Panc1 (cell line): ENCODE results near the gene EXOC5. TPM values are rescaled to one million over a fixed set of nuclear protein-coding genes. Genes with fewer than 3 reads are reported as not detected.

ENCODE experiments used
- ATAC-seq: fragments of 200-7000 bp; cut with Tn5 transposase; 2 replicates; pipeline ENCODE4 v1.9.1; 2020; ENCODE audit warnings: mild to moderate bottlenecking, moderate library complexity
- BruUV-seq: library from RNA; stranded (reverse); fragments of 400-500 nt; replicated peaks from 2 replicates; lab custom pipeline; 2021; lab: Mats Ljungman, UMichigan
- CTCF ChIA-PET: fragments of 300-600 bp; sonication (Branson Sonifier 250); formaldehyde crosslinking; loops from one replicate; lab custom pipeline; 2022; ENCODE audit warnings: antibody characterized with exemption; lab: Charles Lee
- POLR2A ChIA-PET: fragments of 300-600 bp; sonication (Branson Sonifier 250); formaldehyde crosslinking; loops from one replicate; lab custom pipeline; 2022; ENCODE audit warnings: antibody characterized with exemption; lab: Charles Lee
- DNase-seq: peaks from one replicate; pipeline ENCODE4 v3.0.0-alpha.2; 2010; ENCODE audit warnings: low read depth, low spot score
- H3K27ac ChIP-seq: 2 replicates; pipeline ENCODE4 v1.5.1; 2011; ENCODE audit warnings: mild to moderate bottlenecking, low read length, inconsistent platforms
- H3K27me3 ChIP-seq: fragments of 200-500 bp; sonication (Bioruptor generic); 2 replicates; pipeline ENCODE4 v1.6.0; 2014; ENCODE audit warnings: low read length, inconsistent platforms; ENCODE audit not compliant: control insufficient read depth, insufficient read depth
- H3K36me3 ChIP-seq: fragments of 200-500 bp; sonication (Bioruptor generic); 2 replicates; pipeline ENCODE4 v1.5.1; 2014; ENCODE audit warnings: inconsistent platforms, mild to moderate bottlenecking, low read length, moderate library complexity; ENCODE audit not compliant: control insufficient read depth, insufficient read depth
- H3K4me1 ChIP-seq: 2 replicates; pipeline ENCODE4 v1.5.1; 2011; ENCODE audit warnings: inconsistent platforms, mild to moderate bottlenecking, low read length, moderate library complexity; ENCODE audit not compliant: control insufficient read depth, insufficient read depth
- H3K4me3 ChIP-seq, 2 experiments: 2 replicates each; pipeline ENCODE4 v1.5.1; 2011 to 2012; ENCODE audit warnings: low read depth in 2 of 2, low read length in 2 of 2, mild to moderate bottlenecking in 2 of 2, inconsistent platforms in 1 of 2, moderate library complexity in 1 of 2
- H3K9me3 ChIP-seq: fragments of 200-500 bp; sonication (Bioruptor generic); 2 replicates; pipeline ENCODE4 v1.5.1; 2014; ENCODE audit warnings: low read depth, mild to moderate bottlenecking, inconsistent platforms, low read length, moderate library complexity; ENCODE audit not compliant: control insufficient read depth, insufficient read depth
- POLR2AphosphoS5 ChIP-seq: IDR thresholded peaks from 2 replicates; pipeline ENCODE4 v1.6.1; 2012; ENCODE audit warnings: mild to moderate bottlenecking, low read depth, low read length, moderate library complexity
- SIN3A ChIP-seq: IDR thresholded peaks from 2 replicates; pipeline ENCODE4 v1.6.1; 2012; ENCODE audit warnings: low read depth, mild to moderate bottlenecking, low read length, moderate library complexity, borderline replicate concordance; ENCODE audit not compliant: insufficient read depth
- TCF7L2 ChIP-seq: IDR thresholded peaks from 2 replicates; pipeline ENCODE4 v1.6.1; 2011; ENCODE audit warnings: mild to moderate bottlenecking, low read depth, low read length, inconsistent platforms
- in situ Hi-C: cut with HindIII; loops from 2 replicates; pipeline ENCODE4 v1.10.0; 2016; ENCODE audit warnings: low sequenced_read_pairs, low pct_unique_long_range_greater_than_20kb
- intact Hi-C: fragments of 100-400 bp; cut with micrococcal nuclease; formaldehyde crosslinking; loops from one replicate; pipeline ENCODE4 v1.10.0; 2022; ENCODE audit not compliant: unreplicated experiment
- total RNA-seq: library from RNA; stranded (reverse); gene quantifications from one replicate; pipeline ENCODE4 v1.2.1, GENCODE V29; 2021; ENCODE audit not compliant: unreplicated experiment
- TF ChIP-seq, protein P1 (sequence below): fragments of 450-650 bp; IDR thresholded peaks from 2 replicates; pipeline ENCODE4 v1.5.1; 2017; ENCODE audit warnings: mild to moderate bottlenecking
- TF ChIP-seq, protein P2 (sequence below), 2 experiments: IDR thresholded peaks; 2 replicates each; pipeline ENCODE4 v1.6.1; 2011 to 2012; ENCODE audit warnings: low read depth in 2 of 2, control low read depth in 1 of 2, low read length in 1 of 2, mild to moderate bottlenecking in 1 of 2, moderate library complexity in 1 of 2; ENCODE audit not compliant: insufficient read depth in 1 of 2

EXOC5 gene
- total RNA-seq, 1 experiment from 2014 or later: 57.6 TPM

DNA sequence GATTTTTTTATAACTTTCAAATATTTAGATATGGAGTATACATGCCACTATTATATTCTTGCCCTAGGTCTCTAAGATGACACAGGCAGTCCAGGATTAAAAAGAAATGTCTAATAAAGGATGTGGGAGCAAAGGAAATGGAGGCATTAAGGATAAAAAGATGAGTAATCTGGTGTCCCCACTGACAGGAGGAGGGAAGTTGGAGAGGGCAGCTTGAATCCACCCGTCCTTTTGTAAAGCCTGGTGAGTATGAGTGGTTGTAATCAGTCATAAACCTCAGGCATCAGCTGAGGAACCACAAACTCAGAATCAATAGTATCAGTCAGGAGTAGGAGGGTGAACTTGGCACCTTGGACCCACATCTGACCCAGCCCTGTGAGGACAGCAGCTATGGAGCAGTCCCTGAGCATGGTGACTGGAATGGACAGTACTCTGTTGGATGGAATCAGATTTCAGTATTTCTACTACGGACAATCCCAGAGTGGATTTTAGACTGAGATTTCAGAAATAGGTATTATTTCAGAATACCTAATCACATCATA is 100.5 kb downstream of the EXOC5 start:
- DNase-seq (no peak), ATAC-seq (no peak)
- BruUV-seq: no TSS peak
- Histone ChIP-seq H3K36me3 (no peaks in the 10 kb centered on the region), H3K27me3 (no peaks in the 10 kb centered on the region), H3K4me1 (no peaks in the 10 kb centered on the region), H3K27ac (no peak overlapping the region), H3K4me3 (no peak overlapping the region), H3K9me3 (no peaks in the 10 kb centered on the region)
- intact Hi-C loops: no loop called here
- in situ Hi-C loops: no loop called here
- CTCF ChIA-PET: no interaction called here
- POLR2A ChIA-PET: no interaction called here
- TF ChIP-seq, protein P1, sequence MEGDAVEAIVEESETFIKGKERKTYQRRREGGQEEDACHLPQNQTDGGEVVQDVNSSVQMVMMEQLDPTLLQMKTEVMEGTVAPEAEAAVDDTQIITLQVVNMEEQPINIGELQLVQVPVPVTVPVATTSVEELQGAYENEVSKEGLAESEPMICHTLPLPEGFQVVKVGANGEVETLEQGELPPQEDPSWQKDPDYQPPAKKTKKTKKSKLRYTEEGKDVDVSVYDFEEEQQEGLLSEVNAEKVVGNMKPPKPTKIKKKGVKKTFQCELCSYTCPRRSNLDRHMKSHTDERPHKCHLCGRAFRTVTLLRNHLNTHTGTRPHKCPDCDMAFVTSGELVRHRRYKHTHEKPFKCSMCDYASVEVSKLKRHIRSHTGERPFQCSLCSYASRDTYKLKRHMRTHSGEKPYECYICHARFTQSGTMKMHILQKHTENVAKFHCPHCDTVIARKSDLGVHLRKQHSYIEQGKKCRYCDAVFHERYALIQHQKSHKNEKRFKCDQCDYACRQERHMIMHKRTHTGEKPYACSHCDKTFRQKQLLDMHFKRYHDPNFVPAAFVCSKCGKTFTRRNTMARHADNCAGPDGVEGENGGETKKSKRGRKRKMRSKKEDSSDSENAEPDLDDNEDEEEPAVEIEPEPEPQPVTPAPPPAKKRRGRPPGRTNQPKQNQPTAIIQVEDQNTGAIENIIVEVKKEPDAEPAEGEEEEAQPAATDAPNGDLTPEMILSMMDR: no peak
- TF ChIP-seq POLR2AphosphoS5 (no peak), SIN3A (no peak), TCF7L2 (no peak)
- TF ChIP-seq, protein P2, sequence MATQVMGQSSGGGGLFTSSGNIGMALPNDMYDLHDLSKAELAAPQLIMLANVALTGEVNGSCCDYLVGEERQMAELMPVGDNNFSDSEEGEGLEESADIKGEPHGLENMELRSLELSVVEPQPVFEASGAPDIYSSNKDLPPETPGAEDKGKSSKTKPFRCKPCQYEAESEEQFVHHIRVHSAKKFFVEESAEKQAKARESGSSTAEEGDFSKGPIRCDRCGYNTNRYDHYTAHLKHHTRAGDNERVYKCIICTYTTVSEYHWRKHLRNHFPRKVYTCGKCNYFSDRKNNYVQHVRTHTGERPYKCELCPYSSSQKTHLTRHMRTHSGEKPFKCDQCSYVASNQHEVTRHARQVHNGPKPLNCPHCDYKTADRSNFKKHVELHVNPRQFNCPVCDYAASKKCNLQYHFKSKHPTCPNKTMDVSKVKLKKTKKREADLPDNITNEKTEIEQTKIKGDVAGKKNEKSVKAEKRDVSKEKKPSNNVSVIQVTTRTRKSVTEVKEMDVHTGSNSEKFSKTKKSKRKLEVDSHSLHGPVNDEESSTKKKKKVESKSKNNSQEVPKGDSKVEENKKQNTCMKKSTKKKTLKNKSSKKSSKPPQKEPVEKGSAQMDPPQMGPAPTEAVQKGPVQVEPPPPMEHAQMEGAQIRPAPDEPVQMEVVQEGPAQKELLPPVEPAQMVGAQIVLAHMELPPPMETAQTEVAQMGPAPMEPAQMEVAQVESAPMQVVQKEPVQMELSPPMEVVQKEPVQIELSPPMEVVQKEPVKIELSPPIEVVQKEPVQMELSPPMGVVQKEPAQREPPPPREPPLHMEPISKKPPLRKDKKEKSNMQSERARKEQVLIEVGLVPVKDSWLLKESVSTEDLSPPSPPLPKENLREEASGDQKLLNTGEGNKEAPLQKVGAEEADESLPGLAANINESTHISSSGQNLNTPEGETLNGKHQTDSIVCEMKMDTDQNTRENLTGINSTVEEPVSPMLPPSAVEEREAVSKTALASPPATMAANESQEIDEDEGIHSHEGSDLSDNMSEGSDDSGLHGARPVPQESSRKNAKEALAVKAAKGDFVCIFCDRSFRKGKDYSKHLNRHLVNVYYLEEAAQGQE (IDR thresholded peaks at IDR 0.05; ENCODE audit: insufficient read depth in 1 of 2, low read depth in 2 of 2, low read length in 1 of 2): no peak

DNA sequence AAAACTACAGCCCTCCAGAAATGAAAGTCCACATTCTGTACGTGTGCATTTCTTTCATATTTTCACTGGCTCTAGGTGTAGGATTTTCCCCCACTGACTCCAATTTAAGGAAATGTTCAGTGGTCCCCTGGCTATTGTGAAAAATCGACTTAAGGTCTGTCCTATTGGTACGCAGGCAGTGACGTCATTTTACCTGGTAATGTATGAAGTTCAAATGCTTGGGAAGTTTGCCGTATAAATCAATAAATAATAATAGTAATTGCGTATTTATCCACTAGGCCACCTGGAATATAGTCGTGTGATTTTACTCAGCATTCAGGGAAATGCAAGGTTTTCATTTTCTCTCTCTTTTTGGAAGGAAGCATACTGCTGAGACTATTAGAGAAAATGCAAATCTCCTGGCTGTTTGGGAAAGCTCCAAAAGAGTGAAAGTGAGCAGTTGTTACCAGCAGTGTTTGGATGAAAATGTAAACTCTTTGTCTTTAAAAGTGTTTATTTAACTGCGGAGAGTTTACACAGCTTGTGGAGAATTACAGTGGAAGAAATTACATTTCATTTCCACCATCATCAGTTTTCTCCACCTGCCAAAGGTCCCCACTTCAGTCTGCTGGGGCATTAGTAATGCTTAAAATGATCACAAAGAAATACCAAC is 107.0 kb downstream of the EXOC5 start:
- Histone ChIP-seq H3K27ac (no peak overlapping the region), H3K9me3 (no peaks in the 10 kb centered on the region), H3K36me3 (no peaks in the 10 kb centered on the region), H3K4me1 (no peaks in the 10 kb centered on the region), H3K4me3 (no peak overlapping the region), H3K27me3 (no peaks in the 10 kb centered on the region)
- in situ Hi-C loops: no loop called here
- ChIA-PET CTCF (no interaction called here), POLR2A (no interaction called here)
- ATAC-seq: no peak
- BruUV-seq: no TSS peak
- no peak for TF ChIP-seq POLR2AphosphoS5
- TF ChIP-seq, protein P2 (IDR thresholded peaks at IDR 0.05; ENCODE audit: insufficient read depth in 1 of 2, low read depth in 2 of 2, low read length in 1 of 2): no peak
- TF ChIP-seq SIN3A: no peak
- TF ChIP-seq TCF7L2: no peak
- TF ChIP-seq, protein P1: no peak
- intact Hi-C loops: no loop called here
- DNase-seq: no peak
